Activated CD8-positive, alpha-beta memory T cell treated with anti-CD3 and anti-CD28 coated beads, Interleukin-2, amount 50 U/mL, for 24 hours (primary cell): Measurements from ENCODE around the gene SMIM20.
"Not testable (repeated sequence)": the region's sequence is repeated elsewhere in the genome, so short reads cannot be mapped to it uniquely, and the experiment has no call there.

Experiments used
- DNase-seq: peaks from one replicate; pipeline ENCODE4 v3.0.0-alpha.2; 2020; ENCODE audit errors: extremely low read depth

Gene SMIM20

GRCh38 chr4:25890571-25891485 is 23.2 kb upstream of the SMIM20 start:
- no peak for DNase-seq

GRCh38 chr4:25892796-25893195 is 21.2 kb upstream of the SMIM20 start:
- DNase-seq, result no peak

DNA sequence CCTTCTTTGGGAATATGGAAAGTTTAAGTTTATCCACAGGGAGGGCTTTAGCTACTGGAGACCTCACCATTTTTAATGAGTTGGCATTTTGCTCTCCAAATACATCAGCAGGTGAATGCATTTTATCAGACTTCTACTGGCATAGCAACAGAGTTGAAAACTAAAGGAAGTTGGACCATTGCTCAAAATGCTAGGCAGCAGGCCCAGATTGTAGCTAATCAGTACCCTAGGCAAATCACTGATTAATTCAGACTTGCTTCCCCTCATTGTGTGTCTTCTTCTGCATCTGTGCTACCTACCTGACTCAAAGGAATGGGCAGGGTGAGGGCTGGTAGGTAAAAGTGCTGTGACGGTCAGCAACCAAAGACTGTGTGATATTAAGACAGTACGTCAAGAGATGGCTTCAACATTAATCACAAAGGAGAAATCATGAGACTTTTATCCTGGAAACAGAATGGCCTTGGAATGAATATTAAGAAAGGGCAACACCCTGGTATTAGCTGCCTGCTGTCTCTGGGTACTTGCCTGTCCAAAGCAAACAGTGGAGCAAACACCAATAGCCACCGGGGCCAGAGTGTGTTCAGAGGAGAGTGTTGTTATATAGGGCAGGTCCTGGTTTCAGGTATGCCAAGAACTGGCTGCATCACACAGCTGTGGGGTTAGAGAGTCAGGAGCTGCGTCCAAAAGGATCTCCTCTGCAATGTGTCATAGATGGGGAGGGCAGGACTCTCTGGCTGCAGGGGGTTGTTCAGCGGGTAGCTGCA is 17.1 kb upstream of the SMIM20 start:
- DNase-seq, result no peak

DNA sequence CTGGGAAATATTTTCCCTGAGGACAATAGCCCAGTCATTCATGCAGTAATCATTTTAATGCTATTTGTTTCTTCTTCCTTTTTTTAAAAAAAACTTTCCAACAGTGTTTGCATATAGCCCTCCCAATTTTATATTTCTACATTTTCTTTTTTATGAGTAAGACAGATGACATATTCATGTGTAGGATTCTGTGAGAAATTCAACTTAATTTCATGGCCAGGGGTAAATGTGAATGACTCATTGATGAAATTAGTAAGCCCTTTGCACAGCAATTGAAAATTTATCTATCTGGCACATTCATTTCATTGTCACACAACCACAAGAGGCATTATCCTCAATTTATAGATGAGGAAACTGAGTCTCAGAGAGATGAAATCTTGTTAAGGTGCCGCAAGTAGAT is 13.7 kb upstream of the SMIM20 start:
- DNase-seq, result no peak

- DNase-seq, result no peak
Observed at GRCh38 chr4:25901030-25901430, 13.0 kb upstream of the SMIM20 start.

GRCh38 chr4:25903900-25904747 is 9.9 kb upstream of the SMIM20 start:
- no peak for DNase-seq

DNA sequence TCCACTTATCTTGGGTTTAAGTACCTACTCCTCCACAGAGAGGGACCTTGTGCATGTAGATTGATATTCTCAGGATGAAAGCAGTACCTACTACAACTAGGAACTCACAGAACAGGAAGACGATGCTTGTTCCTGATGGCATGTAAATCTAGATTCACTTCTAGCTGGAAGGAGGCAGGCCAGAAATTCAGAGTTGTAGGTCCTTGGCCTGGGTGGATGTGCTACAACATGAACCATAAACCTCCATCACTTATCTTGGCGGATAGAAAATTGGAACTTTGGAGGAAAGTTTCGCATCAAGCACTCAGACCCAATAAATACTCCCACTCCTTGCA is 9.3 kb upstream of the SMIM20 start:
- no peak for DNase-seq

DNA sequence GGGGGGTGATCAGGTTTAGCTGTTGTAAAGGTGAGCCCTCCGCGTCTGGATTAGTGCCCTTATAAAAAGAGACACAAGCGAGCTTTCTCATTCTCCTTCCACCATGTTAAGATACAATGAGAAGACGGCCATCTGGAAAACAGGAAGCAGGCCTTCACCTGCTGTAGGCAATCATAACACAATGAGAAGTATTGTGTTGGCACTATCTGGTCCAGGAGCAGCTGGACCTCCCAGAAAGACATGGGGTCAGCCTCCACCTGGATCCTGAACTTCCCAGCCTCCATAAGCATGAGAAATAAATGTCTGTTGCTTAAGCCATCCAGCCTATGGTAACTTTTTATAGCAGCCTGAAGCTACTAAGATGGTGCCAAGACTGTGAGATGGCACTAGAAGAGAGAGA is 8.6 kb upstream of the SMIM20 start:
- DNase-seq, result no peak

GRCh38 chr4:25906113-25906512 is 7.9 kb upstream of the SMIM20 start:
- not testable (repeated sequence) for DNase-seq

GRCh38 chr4:25908491-25908901 is 5.5 kb upstream of the SMIM20 start:
- DNase-seq, result no peak

DNA sequence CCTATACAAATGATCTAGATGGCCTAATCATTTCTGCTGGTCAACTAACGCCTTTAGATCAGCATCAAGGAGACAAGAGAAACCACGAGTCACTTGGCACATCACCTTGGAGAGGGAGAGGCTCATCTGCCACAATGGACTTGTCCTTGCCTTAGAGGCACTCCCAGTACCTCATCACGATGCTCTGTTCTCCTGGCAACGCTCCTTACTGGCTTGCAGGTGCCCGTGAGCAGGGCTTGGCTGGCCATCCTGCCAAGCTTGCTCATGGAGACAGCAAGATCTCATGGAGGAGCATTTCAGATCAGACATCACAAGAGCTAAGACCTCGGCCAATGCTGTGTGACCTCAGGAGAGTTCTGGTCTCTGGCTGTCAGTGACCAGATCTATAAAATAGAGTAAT is 2.7 kb upstream of the SMIM20 start:
- no peak for DNase-seq

GRCh38 chr4:25913056-25913850 is 767 bp upstream of the SMIM20 start:
- no peak for DNase-seq

DNA sequence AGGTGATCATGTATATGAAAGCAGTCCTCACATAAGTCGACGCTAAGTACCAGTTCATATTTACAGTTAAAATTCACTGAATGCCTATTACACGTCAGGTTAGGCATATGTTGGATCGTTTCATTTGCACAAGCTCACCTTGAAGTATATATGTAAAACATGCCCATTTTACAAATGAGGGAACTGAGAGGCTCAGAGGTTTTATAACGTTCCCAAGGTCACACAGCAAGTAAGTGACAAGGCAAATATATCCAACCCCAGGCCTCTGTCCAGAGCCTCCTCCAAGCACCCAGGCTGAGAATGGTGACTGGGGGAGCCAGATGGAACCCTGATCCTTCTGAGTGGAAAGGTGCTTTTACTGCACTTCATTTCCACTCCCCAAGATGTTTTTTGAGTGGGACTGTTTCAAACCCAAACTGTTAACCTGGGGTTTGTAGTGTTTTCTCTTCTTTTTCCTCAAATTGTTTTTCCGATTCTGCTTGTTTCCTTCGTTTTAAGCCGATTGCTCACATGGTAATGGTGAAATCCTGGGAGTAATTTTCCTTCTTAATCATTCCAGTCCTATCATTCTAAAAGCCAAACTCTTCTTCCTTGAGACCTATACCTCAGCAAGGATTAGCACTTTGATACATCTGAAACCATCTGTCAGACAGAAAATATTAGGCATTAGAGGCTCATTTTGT is 791 bp downstream of the SMIM20 start:
- DNase-seq, result no peak

- DNase-seq, result no peak
Observed at GRCh38 chr4:25915353-25915705, 1.3 kb downstream of the SMIM20 start.

GRCh38 chr4:25916870-25917269 is 2.9 kb downstream of the SMIM20 start:
- DNase-seq, result no peak

DNA sequence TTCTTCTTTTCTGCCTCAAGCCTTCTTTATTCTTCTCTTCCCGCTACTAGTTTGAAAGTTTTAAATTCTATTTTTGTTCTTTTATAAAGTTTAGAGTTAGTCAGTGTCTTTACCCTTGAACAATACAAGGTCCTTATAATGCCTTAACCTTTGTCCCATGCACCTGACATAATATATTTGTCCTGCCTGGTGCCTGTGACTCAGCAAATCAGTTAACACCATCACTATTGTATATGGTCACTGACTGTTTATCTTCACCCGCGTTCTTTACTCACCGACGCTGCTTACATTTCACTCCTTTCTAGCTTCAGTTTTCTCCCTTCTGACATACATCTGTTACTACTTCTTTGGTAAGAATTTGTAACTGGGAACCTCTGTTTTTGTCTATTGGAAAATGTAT is 5.7 kb downstream of the SMIM20 start:
- no peak for DNase-seq

GRCh38 chr4:25921922-25922321 is 7.9 kb downstream of the SMIM20 start:
- no peak for DNase-seq

- DNase-seq, result no peak
Observed at GRCh38 chr4:25922812-25923369, 8.9 kb downstream of the SMIM20 start.

- no peak for DNase-seq
Observed at GRCh38 chr4:25923745-25924144, 9.7 kb downstream of the SMIM20 start.

DNA sequence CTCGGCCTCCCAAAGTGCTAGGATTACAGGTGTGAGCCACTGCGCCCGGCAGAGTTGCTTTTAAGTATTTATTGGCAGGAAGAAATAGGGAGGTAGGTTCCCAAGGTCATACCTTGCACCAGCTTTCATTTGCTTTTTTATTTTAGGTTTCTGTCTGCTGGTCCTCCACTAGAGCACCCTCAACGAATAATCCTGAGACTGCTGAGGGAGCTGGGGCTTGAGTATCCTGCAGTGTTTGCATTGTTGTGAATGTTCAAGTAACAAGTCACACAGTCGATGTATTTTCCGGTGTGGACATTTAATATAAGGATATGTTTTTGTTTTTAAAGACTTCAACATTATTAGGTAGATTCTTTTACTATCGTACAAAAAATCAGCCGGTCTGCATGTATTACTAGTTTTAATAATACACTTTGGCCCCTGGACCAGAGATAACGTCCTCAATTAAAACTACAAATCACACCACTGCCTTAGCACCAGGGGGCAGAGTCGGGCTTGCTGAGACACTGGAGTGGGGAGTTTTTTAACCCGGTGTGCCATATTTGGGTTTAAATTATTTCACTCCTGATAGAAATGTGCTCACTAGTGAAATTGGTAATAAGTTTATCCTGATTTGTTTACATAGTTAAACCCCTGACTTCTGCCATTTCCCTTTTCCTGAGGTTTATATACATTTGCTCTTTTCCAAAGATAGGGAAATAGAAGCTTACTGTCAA is 11.6 kb downstream of the SMIM20 start:
- DNase-seq, result no peak
